Measurements from ENCODE around the gene TTYH2. TPM values are rescaled to one million over a fixed set of nuclear protein-coding genes. Genes with fewer than 3 reads are reported as not detected.

TTYH2 gene
- total RNA-seq, 1 experiment from 2014 or later = 0.28 TPM

GRCh38 chr17:74234486-74234885 lies 21.1 kb downstream of the TTYH2 start:
- H3K4me1 Mint-ChIP-seq (ENCODE audit: low read depth, unreplicated experiment) = no peaks in the 10 kb centered on the region
- BruUV-seq (replicated peaks) = no TSS peak
- no peak overlapping the region for H3K27ac Mint-ChIP-seq (ENCODE audit: unreplicated experiment)
- peaks cover 78% of the 10 kb centered on the region for H3K27me3 Mint-ChIP-seq (ENCODE audit: unreplicated experiment)
- CTCF ChIA-PET = no interaction called here
- intact Hi-C loops (cut with micrococcal nuclease; ENCODE audit: unreplicated experiment) = no loop called here
- TF ChIP-seq, protein P1, sequence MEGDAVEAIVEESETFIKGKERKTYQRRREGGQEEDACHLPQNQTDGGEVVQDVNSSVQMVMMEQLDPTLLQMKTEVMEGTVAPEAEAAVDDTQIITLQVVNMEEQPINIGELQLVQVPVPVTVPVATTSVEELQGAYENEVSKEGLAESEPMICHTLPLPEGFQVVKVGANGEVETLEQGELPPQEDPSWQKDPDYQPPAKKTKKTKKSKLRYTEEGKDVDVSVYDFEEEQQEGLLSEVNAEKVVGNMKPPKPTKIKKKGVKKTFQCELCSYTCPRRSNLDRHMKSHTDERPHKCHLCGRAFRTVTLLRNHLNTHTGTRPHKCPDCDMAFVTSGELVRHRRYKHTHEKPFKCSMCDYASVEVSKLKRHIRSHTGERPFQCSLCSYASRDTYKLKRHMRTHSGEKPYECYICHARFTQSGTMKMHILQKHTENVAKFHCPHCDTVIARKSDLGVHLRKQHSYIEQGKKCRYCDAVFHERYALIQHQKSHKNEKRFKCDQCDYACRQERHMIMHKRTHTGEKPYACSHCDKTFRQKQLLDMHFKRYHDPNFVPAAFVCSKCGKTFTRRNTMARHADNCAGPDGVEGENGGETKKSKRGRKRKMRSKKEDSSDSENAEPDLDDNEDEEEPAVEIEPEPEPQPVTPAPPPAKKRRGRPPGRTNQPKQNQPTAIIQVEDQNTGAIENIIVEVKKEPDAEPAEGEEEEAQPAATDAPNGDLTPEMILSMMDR (IDR thresholded peaks at IDR 0.05; ENCODE audit: unreplicated experiment) = no peak
- DNase-seq = no peak
- H3K36me3 Mint-ChIP-seq (ENCODE audit: insufficient read depth, unreplicated experiment) = no peaks in the 10 kb centered on the region
- H3K9me3 Mint-ChIP-seq (ENCODE audit: low read depth, unreplicated experiment) = no peaks in the 10 kb centered on the region
- H3K4me3 Mint-ChIP-seq (ENCODE audit: low read depth, unreplicated experiment) = no peak overlapping the region

DNA sequence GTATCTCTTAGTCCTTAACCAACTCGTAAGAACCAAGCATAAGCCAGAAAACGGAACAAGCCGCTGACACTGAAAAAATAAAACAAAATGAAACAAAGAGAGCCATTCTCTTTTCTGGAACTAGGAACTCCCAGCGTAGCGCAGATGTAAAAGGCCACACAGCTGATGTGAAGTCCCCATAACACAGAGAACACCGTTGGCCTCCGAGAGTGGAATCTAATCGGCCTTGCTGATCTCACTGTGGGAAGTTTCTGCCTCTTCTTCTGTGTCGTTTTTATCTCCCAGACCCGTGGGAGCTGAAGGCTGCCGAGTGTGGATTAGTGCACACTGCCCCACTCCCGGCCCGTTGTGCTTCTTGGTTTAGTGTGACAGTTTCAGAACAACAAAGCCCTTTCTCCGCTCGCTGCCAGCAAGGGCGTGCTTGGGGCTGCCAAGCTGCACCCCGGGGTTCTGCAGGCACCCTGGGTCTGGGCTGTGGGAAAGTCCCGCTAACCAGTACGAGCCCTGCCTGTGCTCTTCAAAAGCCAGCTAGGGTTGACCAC lies 21.7 kb downstream of the TTYH2 start:
- intact Hi-C loops (cut with micrococcal nuclease; ENCODE audit: unreplicated experiment) = no loop called here
- H3K9me3 Mint-ChIP-seq (ENCODE audit: low read depth, unreplicated experiment) = no peaks in the 10 kb centered on the region
- no peak overlapping the region for H3K27ac Mint-ChIP-seq (ENCODE audit: unreplicated experiment)
- no peaks in the 10 kb centered on the region for H3K36me3 Mint-ChIP-seq (ENCODE audit: insufficient read depth, unreplicated experiment)
- peaks cover 82% of the 10 kb centered on the region for H3K27me3 Mint-ChIP-seq (ENCODE audit: unreplicated experiment)
- no peaks in the 10 kb centered on the region for H3K4me1 Mint-ChIP-seq (ENCODE audit: low read depth, unreplicated experiment)
- no peak overlapping the region for H3K4me3 Mint-ChIP-seq (ENCODE audit: low read depth, unreplicated experiment)
- no TSS peak for BruUV-seq (replicated peaks)
- CTCF ChIA-PET = no interaction called here
- TF ChIP-seq, protein P1 (IDR thresholded peaks at IDR 0.05; ENCODE audit: unreplicated experiment) = no peak
- DNase-seq = no peak

DNA sequence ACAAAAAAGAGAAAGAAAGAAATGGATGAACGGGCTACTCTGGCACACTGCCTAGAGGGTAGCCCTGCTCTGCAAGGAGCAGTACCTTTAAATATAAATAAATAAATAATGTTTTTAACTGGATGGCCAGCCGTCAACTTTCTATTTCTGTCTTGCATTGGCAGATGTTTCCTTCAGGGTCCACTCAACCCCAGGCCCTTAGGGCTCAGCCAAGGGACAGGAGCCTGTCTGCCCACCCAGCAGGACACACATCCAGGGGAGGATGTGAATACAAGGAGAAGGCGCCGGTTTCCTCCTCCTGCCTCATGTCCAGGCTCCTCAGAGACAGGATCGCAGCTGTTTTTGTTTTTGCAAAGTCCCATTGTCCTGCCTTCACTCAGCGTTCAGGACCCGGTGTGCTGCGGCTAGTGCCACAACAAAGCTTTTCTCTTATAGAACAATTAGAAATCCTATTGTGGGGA lies 22.6 kb downstream of the TTYH2 start:
- no peak overlapping the region for H3K4me3 Mint-ChIP-seq (ENCODE audit: low read depth, unreplicated experiment)
- H3K27ac Mint-ChIP-seq (ENCODE audit: unreplicated experiment) = no peak overlapping the region
- H3K27me3 Mint-ChIP-seq (ENCODE audit: unreplicated experiment) = peaks cover 82% of the 10 kb centered on the region
- intact Hi-C loops (cut with micrococcal nuclease; ENCODE audit: unreplicated experiment) = no loop called here
- no peaks in the 10 kb centered on the region for H3K4me1 Mint-ChIP-seq (ENCODE audit: low read depth, unreplicated experiment)
- H3K9me3 Mint-ChIP-seq (ENCODE audit: low read depth, unreplicated experiment) = no peaks in the 10 kb centered on the region
- CTCF ChIA-PET = no interaction called here
- H3K36me3 Mint-ChIP-seq (ENCODE audit: insufficient read depth, unreplicated experiment) = no peaks in the 10 kb centered on the region
- no peak for DNase-seq
- TF ChIP-seq, protein P1 (IDR thresholded peaks at IDR 0.05; ENCODE audit: unreplicated experiment) = no peak
- BruUV-seq (replicated peaks) = no TSS peak

DNA sequence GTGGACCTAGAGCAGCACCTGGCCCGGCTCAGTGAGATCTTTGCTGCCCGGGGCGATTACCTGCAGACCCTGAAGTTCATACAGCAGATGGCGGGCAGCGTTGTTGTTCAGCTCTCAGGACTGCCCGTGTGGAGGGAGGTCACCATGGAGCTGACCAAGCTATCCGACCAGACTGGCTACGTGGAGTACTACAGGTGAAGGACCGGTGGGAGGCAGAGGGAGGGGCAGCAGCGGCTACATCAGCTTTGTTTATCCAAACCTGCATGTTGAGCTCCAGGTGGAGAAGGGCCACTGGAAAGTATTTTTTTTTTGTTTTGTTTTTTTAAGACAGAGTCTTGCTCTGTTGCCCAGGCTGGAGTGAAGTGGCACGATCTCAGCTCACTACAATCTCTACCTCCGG lies 23.9 kb downstream of the TTYH2 start:
- intact Hi-C loops (cut with micrococcal nuclease; ENCODE audit: unreplicated experiment) = no loop called here

More for the DNA sequence above, 23.9 kb downstream of the TTYH2 start:
- Mint-ChIP-seq H3K27ac (ENCODE audit: unreplicated experiment) (no peak overlapping the region), H3K9me3 (ENCODE audit: low read depth, unreplicated experiment) (no peaks in the 10 kb centered on the region), H3K27me3 (ENCODE audit: unreplicated experiment) (peaks cover 82% of the 10 kb centered on the region), H3K4me3 (ENCODE audit: low read depth, unreplicated experiment) (no peak overlapping the region), H3K36me3 (ENCODE audit: insufficient read depth, unreplicated experiment) (no peaks in the 10 kb centered on the region), H3K4me1 (ENCODE audit: low read depth, unreplicated experiment) (no peaks in the 10 kb centered on the region)
- TF ChIP-seq, protein P1 (IDR thresholded peaks at IDR 0.05; ENCODE audit: unreplicated experiment) = no peak
- no peak for DNase-seq
- CTCF ChIA-PET = no interaction called here
- BruUV-seq (replicated peaks) = no TSS peak
